Lung (tissue), 12 donors: ENCODE measurements around the gene MCM3AP. TPM values are rescaled to one million over a fixed set of nuclear protein-coding genes. Genes with fewer than 3 reads are reported as not detected.
"Not testable (repeated sequence)": the region's sequence is repeated elsewhere in the genome, so short reads cannot be mapped to it uniquely, and the experiment has no call there.

Source experiments
- ATAC-seq: fragments of 200-7000 bp; cut with Tn5 transposase; one replicate; pipeline ENCODE4 v1.9.1; 2020; ENCODE audit warnings: moderate number of reproducible peaks; ENCODE audit not compliant: insufficient read depth, low FRiP score
- DNase-seq, 3 donors: peaks; one replicate each; pipeline ENCODE4 v3.0.0-alpha.2; 2013 to 2017
- H3K27ac ChIP-seq, 2 donors: one replicate each; pipeline ENCODE4 v1.5.1; 2013; ENCODE audit warnings: mild to moderate bottlenecking in 2 of 2, moderate library complexity in 2 of 2, control low read depth in 1 of 2, inconsistent platforms in 1 of 2, low read depth in 1 of 2, low read length in 1 of 2
- H3K27me3 ChIP-seq, 3 donors: one replicate each; pipeline ENCODE4 v1.5.1; 2013; ENCODE audit warnings: low read length in 2 of 3; ENCODE audit not compliant: control insufficient read depth in 3 of 3, insufficient read depth in 3 of 3
- H3K36me3 ChIP-seq, 4 donors: one replicate each; pipeline ENCODE4 v1.5.1; 2013; ENCODE audit warnings: low read length in 4 of 4, mild to moderate bottlenecking in 1 of 4, moderate library complexity in 1 of 4; ENCODE audit not compliant: control insufficient read depth in 4 of 4, insufficient read depth in 4 of 4
- H3K4me1 ChIP-seq, 5 donors: one replicate each; pipeline ENCODE4 v1.5.1; 2013; ENCODE audit warnings: low read length in 5 of 5, mild to moderate bottlenecking in 2 of 5, moderate library complexity in 1 of 5; ENCODE audit not compliant: control insufficient read depth in 5 of 5, insufficient read depth in 5 of 5
- H3K4me3 ChIP-seq: one replicate; pipeline ENCODE4 v1.5.1; 2013; ENCODE audit warnings: mild to moderate bottlenecking, control low read depth, moderate library complexity
- H3K9ac ChIP-seq, 2 donors: one replicate each; pipeline ENCODE4 v1.5.1; 2013; ENCODE audit warnings: low read length in 2 of 2, control low read depth in 1 of 2; ENCODE audit not compliant: insufficient read depth in 1 of 2
- H3K9me3 ChIP-seq, 4 donors: one replicate each; pipeline ENCODE4 v1.5.1; 2013; ENCODE audit warnings: low read length in 3 of 4, mild to moderate bottlenecking in 1 of 4, moderate library complexity in 1 of 4; ENCODE audit not compliant: control insufficient read depth in 4 of 4, insufficient read depth in 3 of 4
- CTCF ChIP-seq: IDR thresholded peaks from 2 replicates; pipeline ENCODE4 v1.5.1; 2012; ENCODE audit warnings: mild to moderate bottlenecking; ENCODE audit errors: control extremely low read depth, extremely low read depth
- WGBS, 2 donors: extraction: QIAGEN DNeasy Blood & Tissue Kit; methylation state at CpG; one replicate each; pipeline ENCODE4 v1.1.7; 2013; 5-methylcytosine and 5-hydroxymethylcytosine counted together
- polyA plus RNA-seq, 2 donors: library from polyadenylated mRNA; stranded (reverse); fragments of 200-250 nt; gene quantifications; one replicate each; pipeline ENCODE4 v1.2.1, GENCODE V29; 2013
- total RNA-seq, 2 donors: library from RNA; depleted of rRNA in 1 of 2; stranded (reverse); fragments of >200 nt in 1 of 2; gene quantifications; one replicate each; pipeline ENCODE4 v1.2.1, GENCODE V29; 2014 to 2021
- donor health status: control.
- donor health status: control.
- donor health status: Bipolar disorder and iron deficiency.
- donor health status: healthy.
- donor health status: DM: yes; HTN: yes; CAD: no.

MCM3AP gene
- total and polyA plus RNA-seq, 4 donors = 40.7 to 114 (median 78.7) TPM

DNA sequence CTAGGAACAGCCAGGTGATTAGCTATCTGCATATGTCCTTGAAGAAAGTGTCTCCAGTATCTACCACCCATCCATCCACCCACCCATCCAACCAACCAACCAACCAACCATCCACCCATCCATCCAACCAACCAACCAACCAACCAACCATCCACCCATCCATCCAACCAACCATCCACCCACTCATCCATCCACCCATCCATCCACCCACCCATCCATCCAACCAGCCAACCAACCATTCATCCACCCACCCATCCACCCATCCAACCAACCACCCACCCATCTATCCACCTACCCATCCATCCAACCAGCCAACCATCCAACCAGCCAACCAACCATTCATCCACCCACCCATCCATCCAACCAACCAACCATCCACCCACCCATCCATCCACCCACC is 26.2 kb upstream of the MCM3AP start:
- no peaks in the 10 kb centered on the region for H3K4me1 ChIP-seq
- DNase-seq (no peak), ATAC-seq (no peak)
- no peak overlapping the region for H3K27ac ChIP-seq
- no peak for TF ChIP-seq CTCF
- H3K27me3 ChIP-seq = no peaks in the 10 kb centered on the region
- no peak overlapping the region for H3K9ac ChIP-seq
- H3K36me3 ChIP-seq = peaks cover 0 to 14% (median 4%) of the 10 kb centered on the region in 4 donors
- H3K9me3 ChIP-seq = peaks cover 0 to 2% (median 0%) of the 10 kb centered on the region in 4 donors
- no peak overlapping the region for H3K4me3 ChIP-seq

DNA sequence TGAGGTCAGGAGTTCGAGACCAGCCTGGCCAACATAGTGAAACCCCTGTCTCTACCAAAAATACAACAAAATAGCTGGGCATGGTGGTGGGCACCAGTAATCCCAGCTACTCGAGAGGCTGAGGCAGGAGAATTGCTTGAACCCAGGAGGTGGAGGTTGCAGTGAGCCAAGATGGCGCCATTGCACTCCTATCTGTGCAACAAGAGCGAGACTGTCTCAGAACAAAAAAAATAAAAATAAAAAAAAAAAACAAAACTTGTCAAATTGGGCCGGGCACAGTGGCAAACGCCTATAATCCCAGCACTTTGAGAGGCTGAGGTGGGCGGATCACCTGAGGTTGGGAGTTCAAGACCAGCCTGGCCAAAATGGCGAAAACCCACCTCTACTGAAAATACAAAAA is 24.8 kb upstream of the MCM3AP start:
- H3K9me3 ChIP-seq, ATAC-seq, H3K27ac ChIP-seq, H3K4me1 ChIP-seq, H3K4me3 ChIP-seq, H3K27me3 ChIP-seq, H3K9ac ChIP-seq, DNase-seq: not testable (repeated sequence)
- 97 to 98% methylated on average over 8 of the region's 8 CpGs for WGBS, 2 donors
- H3K36me3 ChIP-seq = peaks cover 0 to 12% (median 4%) of the 10 kb centered on the region in 4 donors

DNA sequence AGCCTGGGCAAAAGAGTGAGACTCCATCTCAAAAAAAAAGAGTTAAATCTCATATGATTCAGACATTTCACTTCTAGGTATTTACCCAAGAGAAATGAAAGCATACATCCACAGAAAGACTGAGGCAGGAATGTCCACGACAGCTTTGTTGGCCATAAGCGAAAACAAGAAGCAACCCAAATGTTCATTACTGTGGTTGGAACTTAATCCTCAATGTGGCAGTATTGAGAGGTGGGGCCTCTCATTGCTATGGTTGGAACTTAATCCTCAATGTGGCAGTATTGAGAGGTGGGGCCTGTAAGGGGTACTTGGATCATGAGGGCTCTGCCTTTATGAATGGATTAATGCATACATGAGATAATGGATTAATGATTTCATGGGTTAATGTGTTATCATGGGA is 23.0 kb upstream of the MCM3AP start:
- H3K27ac ChIP-seq = no peak overlapping the region
- no peak overlapping the region for H3K9ac ChIP-seq
- H3K27me3 ChIP-seq = no peaks in the 10 kb centered on the region
- peaks cover 0 to 19% (median 8%) of the 10 kb centered on the region in 4 donors for H3K36me3 ChIP-seq
- 96 to 100% methylated on average over 2 of the region's 2 CpGs for WGBS, 2 donors
- no peak for ATAC-seq
- H3K9me3 ChIP-seq = peaks cover 0 to 2% (median 0%) of the 10 kb centered on the region in 4 donors
- H3K4me1 ChIP-seq = no peaks in the 10 kb centered on the region
- no peak for DNase-seq
- no peak for TF ChIP-seq CTCF
- H3K4me3 ChIP-seq = no peak overlapping the region

GRCh38 chr21:46307625-46308024 is 22.2 kb upstream of the MCM3AP start:
- ATAC-seq (no peak), DNase-seq (no peak)
- no peak overlapping the region for H3K9ac ChIP-seq
- H3K4me3 ChIP-seq = no peak overlapping the region
- no peaks in the 10 kb centered on the region for H3K4me1 ChIP-seq
- WGBS, 2 donors = 79 to 85% methylated on average over 2 of the region's 2 CpGs
- no peak overlapping the region for H3K27ac ChIP-seq
- H3K36me3 ChIP-seq = peaks cover 0 to 16% (median 8%) of the 10 kb centered on the region in 4 donors
- peaks cover 0 to 2% (median 0%) of the 10 kb centered on the region in 4 donors for H3K9me3 ChIP-seq
- no peak for TF ChIP-seq CTCF
- H3K27me3 ChIP-seq = no peaks in the 10 kb centered on the region
